GDM1 (cell line): ENCODE results near the gene TESK2.
"Not testable (repeated sequence)": the region's sequence is repeated elsewhere in the genome, so short reads cannot be mapped to it uniquely, and the experiment has no call there.

ENCODE experiments used
- DNase-seq: peaks from one replicate; lab custom pipeline; 2025; lab: John Stamatoyannopoulos, UW

The TESK2 gene

DNA sequence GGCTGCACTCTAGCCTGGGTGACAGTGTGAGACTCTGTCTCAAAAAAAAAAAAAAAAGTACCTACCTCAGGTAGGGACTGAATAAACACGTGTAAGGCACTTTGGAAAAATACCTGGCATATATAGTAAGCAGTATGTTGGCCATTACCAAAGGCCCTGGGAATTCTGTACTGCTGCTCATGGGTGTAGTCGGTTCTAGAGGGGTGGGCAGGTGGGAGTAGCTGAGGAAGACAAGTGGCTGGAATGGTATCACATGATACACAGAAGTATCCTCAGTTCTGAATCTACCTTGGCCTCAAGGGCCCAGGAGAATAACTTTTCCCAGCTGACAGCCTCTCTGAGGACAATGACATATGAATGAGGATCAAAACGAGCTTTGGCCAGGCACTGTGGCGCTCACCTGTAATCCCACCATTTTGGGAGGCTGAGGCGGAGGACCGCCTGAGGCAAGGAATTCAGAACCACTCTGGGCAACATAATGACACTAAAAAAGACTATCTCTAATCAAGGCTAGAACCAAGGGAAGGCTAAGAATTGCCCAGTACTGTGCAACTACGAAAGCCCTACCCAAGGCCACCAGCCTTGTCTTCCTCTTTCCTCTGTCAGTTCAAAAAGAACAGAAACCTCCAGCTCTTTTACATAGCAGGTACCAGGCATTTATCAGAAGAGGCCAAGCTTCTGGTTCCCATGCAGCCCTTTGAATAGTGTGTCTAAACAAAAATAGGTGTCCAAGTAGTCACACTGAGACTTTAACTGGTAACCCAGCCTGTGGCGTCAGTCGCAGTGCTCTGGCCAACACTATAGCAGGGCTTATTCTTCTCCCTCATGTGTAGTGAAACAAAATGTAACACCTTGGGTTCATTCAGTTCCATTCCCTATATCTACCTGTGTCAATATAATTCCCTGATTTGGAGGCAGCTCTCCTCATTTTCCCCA lies 19.3 kb upstream of the TESK2 start:
- DNase-seq, result no peak

DNA sequence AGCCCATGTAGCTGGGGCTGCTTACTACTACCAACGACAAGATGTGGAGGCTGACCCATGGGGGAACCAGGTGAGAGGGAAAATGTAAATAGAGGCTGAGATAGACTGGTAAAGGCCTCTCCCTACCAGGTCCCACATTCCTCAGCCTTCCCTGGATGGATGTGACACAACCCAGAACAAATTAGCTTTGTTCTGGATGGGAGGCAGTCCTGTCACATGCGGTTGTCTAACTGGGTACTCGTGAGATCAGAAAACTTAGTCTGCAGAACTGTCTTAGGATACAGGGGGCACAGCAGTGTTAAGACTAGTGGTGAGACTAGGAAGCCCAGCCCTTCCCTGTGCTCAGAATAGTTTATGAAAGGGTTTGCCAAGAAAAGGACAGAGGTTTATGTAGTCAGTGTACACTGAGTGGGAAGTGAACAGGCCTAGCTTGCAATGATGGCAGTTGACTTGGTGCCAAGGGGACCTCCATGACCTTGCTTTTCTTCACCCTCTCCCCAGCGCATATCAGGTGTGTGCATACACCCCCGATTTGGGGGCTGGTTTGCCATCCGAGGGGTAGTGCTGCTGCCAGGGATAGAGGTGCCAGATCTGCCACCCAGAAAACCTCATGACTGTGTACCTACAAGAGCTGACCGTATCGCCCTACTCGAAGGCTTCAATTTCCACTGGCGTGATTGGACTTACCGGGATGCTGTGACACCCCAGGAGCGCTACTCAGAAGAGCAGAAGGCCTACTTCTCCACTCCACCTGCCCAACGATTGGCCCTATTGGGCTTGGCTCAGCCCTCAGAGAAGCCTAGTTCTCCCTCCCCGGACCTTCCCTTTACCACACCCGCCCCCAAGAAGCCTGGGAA lies 17.6 kb upstream of the TESK2 start:
- peak; percentile 50 for DNase-seq

DNA sequence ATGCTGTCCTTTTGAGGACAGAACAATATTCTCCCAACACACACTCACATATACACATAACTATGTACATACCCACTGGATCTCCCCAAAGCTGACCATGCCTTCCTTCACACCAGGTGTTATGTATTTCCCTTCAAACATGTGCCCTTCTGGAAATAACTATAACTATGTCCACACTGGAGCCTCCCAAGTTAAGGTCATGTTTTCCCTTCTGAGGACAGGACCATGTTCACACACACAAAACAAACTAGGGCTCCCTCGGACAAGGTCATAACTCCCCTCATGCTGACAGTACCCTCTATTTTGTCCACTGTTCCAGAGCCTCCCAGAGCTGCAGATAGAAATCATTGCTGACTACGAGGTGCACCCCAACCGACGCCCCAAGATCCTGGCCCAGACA lies 16.9 kb upstream of the TESK2 start:
- no peak for DNase-seq

DNA sequence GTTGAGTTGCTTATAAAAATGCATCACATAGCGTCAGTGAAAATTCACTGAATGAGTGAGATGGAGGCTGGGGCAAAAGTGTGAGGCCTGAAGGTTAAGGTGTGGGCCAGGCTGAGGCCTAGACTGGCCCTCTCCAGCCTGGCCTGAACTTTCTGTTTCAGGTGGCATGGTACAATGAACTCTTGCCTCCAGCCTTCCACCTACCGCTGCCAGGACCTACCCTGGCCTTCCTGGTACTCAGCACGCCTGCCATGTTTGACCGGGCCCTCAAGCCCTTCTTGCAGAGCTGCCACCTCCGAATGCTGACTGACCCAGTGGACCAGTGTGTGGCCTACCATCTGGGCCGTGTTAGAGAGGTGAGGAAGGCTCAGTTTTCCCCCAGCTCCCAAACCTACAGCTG lies 16.2 kb upstream of the TESK2 start:
- no peak for DNase-seq

DNA sequence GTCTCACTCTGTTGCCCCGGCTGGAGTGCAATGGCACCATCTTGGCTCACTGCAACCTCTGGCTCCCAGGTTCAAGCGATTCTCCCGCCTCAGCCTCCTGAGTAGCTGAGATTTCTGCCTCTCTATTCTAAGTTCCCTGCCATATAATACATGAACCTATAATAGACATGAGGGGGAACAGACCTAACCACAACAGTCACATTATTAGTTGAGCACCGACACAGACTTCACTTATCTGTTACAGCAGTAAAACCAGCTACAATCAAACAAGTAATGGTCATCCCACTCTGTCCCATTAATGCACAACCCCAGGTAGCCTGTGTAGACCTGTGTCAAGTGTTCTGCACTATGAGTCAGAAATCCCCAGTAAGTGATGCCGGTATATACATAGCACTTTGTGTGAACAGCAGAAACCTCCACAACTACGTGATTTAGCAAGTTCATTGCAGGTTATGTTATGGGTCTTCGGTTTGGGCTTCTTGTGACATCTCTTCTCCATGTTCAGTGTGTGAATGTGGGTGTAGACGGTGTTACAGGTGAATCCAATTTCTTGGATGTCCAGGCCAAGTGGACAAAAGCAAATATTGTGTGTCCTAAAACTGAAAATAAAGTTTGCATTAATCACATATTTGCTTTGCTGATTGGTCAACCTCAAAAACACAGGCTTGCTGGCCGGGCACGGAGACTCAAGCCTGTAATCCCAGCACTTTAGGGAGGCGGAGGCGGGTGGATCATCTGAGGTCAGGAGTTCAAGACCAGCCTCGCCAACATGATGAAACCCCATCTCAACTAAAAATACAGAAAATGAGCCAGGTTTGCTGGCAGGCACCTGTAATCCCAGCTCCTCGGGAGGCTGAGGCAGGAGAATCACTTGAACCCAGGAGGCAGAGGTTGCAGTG lies 12.7 kb upstream of the TESK2 start:
- DNase-seq, result no peak

DNA sequence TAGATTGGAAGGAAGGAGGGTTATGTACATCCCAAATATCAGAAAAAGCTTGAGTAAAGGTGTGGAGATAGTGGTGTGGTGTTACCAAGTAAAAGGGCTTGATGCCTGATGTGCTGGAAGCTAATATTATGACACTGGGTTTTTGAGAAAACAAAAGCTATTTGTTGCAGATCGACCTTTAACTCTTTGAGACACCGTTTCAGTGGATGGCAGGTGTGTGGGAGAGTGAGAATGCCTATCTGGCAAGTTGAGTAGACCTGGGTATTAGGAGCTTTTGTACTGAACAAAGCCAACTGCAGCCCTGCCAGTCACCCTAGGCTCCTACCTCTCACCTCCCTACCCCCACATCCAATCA lies 10.5 kb upstream of the TESK2 start:
- DNase-seq, result no peak

DNA sequence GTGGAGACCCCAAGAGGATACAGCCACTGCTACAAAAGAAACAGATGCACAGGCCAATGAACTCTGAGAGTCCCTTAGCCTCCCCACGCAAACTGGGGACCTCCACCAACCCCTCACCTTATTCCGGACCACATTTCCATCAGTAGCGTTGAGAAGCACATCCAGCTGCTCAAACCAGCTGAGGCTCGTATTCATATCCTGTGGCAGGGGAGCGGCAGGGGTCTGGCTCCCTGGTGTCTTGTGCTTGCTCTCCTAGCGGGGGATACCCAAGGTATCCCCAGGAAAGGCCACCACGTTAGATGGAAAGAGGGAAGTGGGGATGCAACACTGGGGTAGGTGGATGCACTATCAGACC lies 8.4 kb upstream of the TESK2 start:
- DNase-seq, result no peak

DNA sequence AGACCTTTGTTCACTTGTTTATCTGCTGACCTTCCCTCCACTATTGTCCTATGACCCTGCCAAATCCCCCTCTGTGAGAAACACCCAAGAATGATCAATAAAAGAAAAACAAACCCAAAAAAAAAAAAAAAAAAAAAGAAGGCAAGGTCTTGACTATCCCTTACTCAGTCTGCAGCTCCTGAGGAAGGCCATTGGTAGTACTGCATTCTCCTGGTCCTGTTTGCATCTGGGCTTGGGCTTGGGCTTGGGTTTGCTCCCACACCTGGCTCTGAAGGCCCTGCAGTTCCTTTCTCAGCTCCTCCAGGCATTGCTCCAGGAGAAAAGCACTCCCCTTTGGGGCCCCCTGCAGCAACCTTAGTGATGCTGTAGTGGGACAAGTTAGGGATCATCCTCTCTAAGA lies 7.3 kb upstream of the TESK2 start:
- no peak for DNase-seq

DNA sequence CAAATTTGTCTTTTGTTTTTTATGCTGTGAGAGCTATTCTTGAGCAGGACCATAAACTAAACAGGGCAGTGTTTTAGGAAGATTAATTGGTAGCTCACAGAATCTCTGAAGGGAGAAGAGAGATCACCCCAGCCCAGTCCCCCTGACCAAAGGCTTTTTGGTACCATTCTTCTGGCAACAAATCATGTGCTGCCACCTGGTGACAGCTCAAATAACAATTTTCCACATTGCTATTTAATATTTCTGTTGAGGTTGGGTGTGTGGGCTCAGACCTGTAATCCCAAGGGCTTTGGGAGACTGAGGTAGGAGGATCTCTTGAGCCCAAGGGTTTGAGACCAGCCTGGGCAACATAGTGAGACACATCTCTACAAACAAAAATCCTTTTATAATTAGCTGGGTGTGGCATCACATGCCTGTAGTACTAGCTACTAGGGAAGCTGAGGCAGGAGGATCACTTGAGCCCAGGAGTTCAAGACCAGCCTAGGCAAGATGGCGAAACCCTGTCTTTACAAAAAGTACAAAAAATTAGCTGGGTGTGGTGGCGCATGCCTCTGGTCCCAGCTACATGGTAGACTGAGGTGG lies 2.2 kb upstream of the TESK2 start:
- DNase-seq, result peak; percentile 20

DNA sequence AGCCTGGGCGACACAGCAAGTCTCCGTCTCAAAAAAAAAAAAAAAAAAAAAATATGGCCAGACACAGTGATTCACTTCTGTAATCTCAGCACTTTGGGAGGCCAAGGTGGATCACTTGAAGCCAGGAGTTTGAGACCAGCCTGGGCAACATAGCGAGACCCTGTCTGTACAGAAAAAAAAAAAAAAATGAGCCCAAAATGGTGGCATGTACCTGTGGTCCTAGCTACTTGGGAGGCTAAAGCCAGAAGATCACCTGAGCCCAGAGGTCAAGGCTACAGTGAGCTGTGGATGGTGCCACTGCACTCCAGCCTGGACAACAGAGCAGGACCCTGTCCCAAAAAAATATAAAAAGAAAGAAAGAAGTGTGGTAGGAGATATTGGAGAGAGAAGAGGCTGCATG lies 1.7 kb upstream of the TESK2 start:
- DNase-seq, result no peak

DNA sequence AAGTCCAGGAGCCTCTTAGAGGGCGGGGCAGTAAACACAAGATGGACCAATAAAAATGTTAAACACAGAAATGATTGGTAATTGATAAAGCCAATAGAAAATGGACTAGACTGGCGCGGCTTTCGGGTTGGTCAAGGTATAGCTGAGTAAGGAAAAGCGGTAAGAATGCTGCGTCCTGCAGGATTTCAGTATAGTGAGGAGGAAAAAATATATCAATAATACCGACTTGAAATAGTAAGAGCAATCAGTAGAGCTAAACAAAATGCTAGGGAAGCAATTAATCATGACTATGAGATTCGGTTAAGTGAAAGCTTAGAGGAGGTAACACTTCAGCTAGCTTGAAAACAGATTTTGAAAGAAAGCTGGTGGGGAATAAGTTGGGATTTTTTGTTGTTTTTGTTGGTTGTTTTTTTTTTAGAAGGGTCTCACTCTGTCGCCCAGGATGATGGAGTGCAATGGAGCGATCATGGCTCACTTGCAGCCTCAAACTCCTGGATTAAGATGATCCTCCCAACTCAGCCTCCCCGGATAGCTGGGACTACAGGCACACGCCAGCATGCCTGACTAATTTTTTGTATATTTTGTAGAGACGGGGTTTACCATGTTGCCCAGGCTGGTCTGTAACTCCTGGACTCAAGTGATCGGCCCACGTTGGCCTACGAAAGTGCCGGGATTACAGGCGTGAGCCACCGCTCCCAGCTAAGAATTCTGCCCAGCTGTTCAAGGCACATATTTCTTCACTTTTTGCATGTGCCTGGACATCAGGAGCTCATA lies 711 bp upstream of the TESK2 start:
- DNase-seq, result no peak

DNA sequence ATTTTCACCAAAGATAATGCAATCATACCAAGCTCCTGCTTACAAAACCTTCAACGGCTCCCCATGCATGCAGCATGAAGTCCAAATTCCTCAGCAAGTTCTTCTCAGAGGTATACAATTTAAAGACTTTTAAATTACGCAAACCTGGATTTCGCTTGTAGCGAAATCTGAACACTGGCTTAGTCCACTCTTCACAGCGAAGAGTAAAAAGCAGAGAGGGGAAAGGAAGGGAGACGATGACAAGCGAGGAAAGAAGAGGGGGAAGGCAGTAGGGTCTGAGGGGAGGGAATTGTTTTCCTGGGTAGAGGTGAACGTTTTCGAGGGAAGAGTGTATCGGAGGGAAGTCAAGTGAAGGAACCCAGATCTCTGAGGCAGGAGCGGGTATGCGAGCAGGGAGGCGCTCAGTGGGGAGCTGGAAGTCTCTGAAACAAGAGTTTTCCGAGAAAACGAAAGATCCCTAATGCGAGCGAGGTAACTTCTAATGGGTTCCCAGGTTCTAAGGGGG lies 790 bp downstream of the TESK2 start:
- DNase-seq, result no peak

DNA sequence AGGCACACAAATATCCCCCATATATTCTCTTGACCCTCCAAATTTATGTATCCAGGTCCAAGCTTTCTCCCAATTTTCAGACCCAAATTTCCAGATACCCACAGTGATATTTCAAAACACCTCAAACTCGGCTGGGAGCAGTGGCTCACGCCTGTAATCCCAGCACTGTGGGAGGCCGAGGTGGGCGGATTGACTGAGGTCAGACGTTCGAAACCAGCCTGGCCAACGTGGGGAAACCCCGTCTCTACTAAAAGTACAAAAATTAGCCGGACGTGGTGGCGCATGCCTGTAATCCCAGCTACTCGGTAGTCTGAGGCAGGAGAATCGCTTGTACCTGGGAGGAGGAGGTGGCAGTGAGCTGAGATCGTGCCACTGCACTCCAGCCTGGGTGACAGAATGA lies 1.6 kb downstream of the TESK2 start:
- not testable (repeated sequence) for DNase-seq

DNA sequence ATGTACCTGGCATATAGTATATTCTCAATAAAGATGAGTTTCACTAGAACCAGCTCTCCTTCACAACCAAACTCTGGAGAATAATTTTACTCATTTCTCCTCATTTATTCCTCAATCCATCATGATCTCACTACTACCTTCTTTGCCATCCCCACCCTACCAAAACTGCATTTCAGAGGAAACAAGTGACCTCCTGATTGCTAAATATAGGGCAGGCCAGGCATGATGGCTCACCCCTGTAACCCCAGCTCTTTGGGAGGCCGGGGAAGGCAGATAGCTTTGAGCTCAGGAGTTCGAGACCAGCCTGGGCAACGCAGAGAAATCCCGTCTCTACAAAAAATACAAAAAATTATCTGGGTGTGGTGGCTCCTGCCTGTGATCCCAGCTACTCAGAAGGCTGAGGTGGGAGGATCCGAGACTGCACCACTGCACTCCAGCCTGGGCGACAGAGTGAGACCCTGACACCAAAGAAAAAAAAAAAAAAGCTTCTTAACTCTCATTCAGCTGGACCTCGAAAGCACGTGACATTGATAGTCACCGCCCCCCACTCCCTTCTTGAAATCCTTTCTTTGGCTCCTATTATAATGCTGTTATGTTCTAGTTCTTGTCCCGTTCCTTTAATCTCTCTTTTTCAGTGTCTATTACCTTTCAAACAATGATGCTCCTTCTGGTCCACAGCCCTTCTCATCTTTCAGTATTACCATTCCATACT lies 2.1 kb downstream of the TESK2 start:
- no peak for DNase-seq

DNA sequence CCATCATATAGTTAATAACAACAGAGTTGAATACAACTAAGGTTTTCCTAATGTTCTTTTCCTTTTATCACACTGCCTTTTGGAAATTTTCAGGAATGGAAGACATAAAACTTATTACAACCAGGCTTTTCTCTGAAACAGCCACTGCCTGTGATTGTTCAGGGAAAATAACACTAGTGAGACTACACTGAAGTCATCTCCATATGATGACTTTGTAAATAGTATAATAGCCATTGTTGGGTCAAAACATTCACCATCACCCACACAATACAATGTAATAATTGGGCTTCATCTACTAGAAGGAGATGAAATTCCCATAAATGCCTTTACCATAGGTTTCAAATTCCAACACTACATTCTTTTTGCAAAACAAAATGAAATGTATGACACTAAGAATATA lies 5.0 kb downstream of the TESK2 start:
- no peak for DNase-seq

DNA sequence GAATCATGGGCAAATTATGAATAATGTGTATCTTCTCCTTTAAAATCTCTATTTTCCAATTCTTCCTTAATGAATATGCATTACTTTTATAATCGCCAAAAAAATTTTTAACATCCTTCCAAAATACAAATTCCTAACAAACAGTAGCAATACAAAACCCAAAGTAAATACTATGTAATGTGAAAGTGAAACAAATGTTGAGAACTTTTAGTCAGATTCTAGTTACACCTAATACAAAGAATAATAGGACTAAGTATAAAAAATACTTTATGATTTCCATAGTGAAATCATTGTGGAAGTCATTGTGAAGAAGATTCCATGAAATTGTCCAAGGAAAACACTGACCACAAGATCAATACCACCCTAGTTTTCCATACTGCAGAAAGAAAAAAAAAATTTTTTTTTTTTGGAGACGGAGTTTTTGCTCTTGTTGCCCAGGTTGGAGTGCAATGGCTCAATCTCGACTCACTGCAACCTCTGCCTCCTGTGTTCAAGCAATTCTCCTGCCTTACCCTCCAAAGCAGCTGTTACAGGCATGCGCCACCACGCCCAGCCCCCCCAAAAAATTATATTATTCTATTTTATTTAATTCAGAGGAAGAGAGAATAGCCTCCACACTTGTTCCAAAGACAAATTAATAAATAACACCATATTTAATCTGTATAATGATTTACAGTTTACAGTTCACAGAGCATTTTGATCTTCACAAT lies 11.8 kb downstream of the TESK2 start:
- DNase-seq, result no peak

DNA sequence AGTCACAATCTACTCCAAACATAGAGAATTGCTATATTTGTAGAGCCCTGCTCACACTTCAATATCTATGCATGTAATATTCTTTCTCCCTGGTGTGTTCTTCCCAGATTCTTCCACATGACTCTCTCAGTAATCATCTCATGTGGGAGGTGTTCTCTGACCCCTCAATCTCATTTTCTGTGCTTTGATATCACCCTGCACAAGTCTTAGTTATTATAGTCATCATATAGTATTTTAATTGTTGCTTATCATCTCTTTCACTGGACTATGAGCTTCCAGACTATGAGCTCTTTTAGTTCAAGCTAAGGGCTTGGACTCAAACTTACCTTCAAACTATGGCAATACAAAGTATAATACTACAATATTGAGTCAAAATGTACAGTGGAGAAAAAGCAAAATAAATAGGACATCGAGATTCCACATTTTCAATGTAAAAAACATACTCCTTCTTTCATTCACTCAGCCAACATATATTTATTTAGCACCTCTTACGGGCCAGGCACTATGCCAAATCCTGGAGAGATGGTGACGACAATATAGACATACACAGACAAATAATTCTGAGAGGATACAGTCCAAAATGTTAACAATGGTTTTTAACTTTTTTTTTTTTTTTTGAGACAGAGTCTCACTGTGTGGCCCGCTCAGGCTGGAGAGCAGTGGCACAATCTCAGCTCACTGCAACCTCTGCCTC lies 12.7 kb downstream of the TESK2 start:
- DNase-seq, result no peak

DNA sequence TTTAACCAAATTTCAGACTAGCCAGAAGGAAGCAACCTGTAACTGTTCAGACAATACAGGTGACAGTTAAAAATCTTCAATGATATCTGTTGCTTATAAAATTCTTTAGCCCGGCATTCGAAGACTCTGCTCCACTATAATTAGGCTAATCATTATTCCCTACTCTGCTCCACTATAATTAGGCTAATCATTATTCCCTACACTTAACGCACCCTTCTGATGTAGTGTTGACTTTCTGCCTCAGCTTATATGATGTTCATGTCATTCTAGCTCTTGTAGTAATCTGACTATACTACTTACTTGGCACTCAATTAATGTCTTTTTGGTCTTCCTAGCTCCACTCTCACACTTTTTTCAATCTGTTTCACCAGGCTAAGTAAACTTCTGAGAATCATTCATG lies 13.3 kb downstream of the TESK2 start:
- no peak for DNase-seq

DNA sequence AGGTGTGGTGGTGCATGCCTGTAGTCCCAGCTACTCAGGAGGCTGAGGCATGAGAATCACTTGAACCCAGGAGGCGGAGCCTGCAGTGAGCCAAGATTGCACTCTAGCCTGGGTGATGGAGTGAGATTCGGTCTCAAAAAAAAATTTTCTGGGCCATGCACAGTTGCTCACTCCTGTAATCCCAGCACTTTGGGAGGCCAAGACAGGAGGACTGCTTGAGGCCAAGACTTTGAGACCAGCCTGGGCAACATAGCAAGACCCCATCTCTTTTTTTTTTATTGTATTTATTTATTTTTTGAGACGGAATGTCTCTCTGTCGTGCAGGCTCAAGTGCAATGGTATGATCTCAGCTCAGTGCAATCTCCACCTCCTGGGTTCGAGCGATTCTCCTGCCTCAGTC lies 16.8 kb downstream of the TESK2 start:
- DNase-seq, result not testable (repeated sequence)
